ENCODE results near the gene ANGEL2. TPM values are rescaled to one million over a fixed set of nuclear protein-coding genes. Genes with fewer than 3 reads are reported as not detected.

The ANGEL2 gene
- total RNA-seq, 1 experiment from 2014 or later, result 57.4 TPM

GRCh38 chr1:212955098-212955497 lies 60.6 kb downstream of the ANGEL2 start:
- DNase-seq, result no peak
- Histone ChIP-seq H3K27me3 (ENCODE audit: control insufficient read depth, insufficient read depth, low read length) (peaks cover 2% of the 10 kb centered on the region; the same call in 1 of the 2 replicates), H3K36me3 (replicated peaks; ENCODE audit: control insufficient read depth, insufficient read depth, low read length) (peaks cover 50% of the 10 kb centered on the region)

GRCh38 chr1:212954514-212954913 lies 61.2 kb downstream of the ANGEL2 start:
- Histone ChIP-seq H3K4me3 (ENCODE audit: insufficient read depth, low read depth, low read length) (no peak overlapping the region), H3K27me3 (ENCODE audit: control insufficient read depth, insufficient read depth, low read length) (peaks cover 7% of the 10 kb centered on the region), H3K36me3 (replicated peaks; ENCODE audit: control insufficient read depth, insufficient read depth, low read length) (peaks cover 48% of the 10 kb centered on the region)
- no peak for DNase-seq

More at GRCh38 chr1:212955098-212955497, 60.6 kb downstream of the ANGEL2 start:
- no peak overlapping the region for H3K4me3 ChIP-seq (ENCODE audit: insufficient read depth, low read depth, low read length)

- Histone ChIP-seq H3K36me3 (replicated peaks; ENCODE audit: control insufficient read depth, insufficient read depth, low read length) (peaks cover 37% of the 10 kb centered on the region), H3K4me3 (ENCODE audit: insufficient read depth, low read depth, low read length) (no peak overlapping the region)
- no peak for DNase-seq
Observed at GRCh38 chr1:212953321-212953720, 62.3 kb downstream of the ANGEL2 start.

GRCh38 chr1:212952641-212952976 lies 63.1 kb downstream of the ANGEL2 start:
- Histone ChIP-seq H3K4me3 (ENCODE audit: insufficient read depth, low read depth, low read length) (no peak overlapping the region; the same call in 1 of the 2 replicates), H3K27me3 (ENCODE audit: control insufficient read depth, insufficient read depth, low read length) (peaks cover 13% of the 10 kb centered on the region), H3K36me3 (replicated peaks; ENCODE audit: control insufficient read depth, insufficient read depth, low read length) (peaks cover 31% of the 10 kb centered on the region)
- DNase-seq, result no peak

More at GRCh38 chr1:212953321-212953720, 62.3 kb downstream of the ANGEL2 start:
- H3K27me3 ChIP-seq (ENCODE audit: control insufficient read depth, insufficient read depth, low read length), result peaks cover 13% of the 10 kb centered on the region

- Histone ChIP-seq H3K36me3 (replicated peaks; ENCODE audit: control insufficient read depth, insufficient read depth, low read length) (peaks cover 31% of the 10 kb centered on the region), H3K27me3 (ENCODE audit: control insufficient read depth, insufficient read depth, low read length) (peaks cover 13% of the 10 kb centered on the region), H3K4me3 (ENCODE audit: insufficient read depth, low read depth, low read length) (peak overlapping the region; percentile 95)
- no peak for DNase-seq
Observed at GRCh38 chr1:212951947-212952640, 63.6 kb downstream of the ANGEL2 start.

DNA sequence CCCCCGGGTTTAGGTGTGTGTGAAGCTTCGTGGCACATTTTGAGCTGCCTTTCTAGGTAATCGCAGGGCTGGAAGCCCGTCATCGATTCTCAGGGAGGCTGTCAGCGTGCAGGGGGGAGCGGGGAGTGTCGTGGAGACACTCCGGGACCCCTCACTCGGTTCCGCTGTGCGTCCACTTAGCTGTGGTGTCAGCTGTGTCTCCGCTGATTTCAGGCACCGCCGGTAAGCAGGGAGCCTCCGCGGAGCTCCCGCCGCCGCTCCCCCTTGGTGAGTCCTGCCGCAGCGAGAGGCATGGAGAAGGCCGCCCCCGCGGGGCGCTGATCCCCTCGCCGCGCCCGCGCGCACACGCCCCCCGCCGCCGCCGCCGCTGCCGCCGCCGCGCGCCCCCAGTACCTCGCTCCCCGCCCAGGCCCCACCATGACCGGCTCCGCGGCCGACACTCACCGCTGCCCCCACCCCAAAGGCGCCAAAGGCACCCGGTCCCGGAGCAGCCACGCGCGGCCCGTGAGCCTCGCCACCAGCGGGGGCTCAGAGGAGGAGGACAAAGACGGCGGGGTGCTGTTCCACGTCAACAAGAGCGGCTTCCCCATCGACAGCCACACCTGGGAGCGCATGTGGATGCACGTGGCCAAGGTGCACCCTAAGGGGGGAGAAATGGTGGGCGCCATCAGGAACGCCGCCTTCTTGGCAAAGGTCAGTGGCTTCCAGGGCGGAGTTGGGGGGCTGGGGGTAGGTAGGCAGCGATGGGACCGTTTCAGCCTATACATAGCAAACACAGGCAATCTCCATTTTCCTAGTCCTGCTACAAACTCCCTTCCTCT lies 64.3 kb downstream of the ANGEL2 start:
- Histone ChIP-seq H3K27me3 (ENCODE audit: control insufficient read depth, insufficient read depth, low read length) (peaks cover 13% of the 10 kb centered on the region), H3K36me3 (replicated peaks; ENCODE audit: control insufficient read depth, insufficient read depth, low read length) (peaks cover 27% of the 10 kb centered on the region), H3K4me3 (ENCODE audit: insufficient read depth, low read depth, low read length) (peak overlapping the region; percentile 95)
- DNase-seq, result peak; percentile 73

GRCh38 chr1:212950243-212951125 lies 65.2 kb downstream of the ANGEL2 start, which contains the start of gene VASH2:
Gene VASH2, plus strand, starts transcription at chr1:212950541. Its CDS starts 1,002 bp downstream, at chr1:212951543.
- Histone ChIP-seq H3K36me3 (replicated peaks; ENCODE audit: control insufficient read depth, insufficient read depth, low read length) (peaks cover 19% of the 10 kb centered on the region), H3K4me3 (ENCODE audit: insufficient read depth, low read depth, low read length) (peak within 1 kb of the TSS; percentile 95), H3K27me3 (ENCODE audit: control insufficient read depth, insufficient read depth, low read length) (peaks cover 13% of the 10 kb centered on the region)
- peak; percentile 98 for DNase-seq

- Histone ChIP-seq H3K27me3 (ENCODE audit: control insufficient read depth, insufficient read depth, low read length) (peaks cover 13% of the 10 kb centered on the region), H3K4me3 (ENCODE audit: insufficient read depth, low read depth, low read length) (peak overlapping the region; percentile 95), H3K36me3 (replicated peaks; ENCODE audit: control insufficient read depth, insufficient read depth, low read length) (peaks cover 15% of the 10 kb centered on the region)
- no peak for DNase-seq
Observed at GRCh38 chr1:212949771-212950170, 65.9 kb downstream of the ANGEL2 start.

- H3K36me3 ChIP-seq (replicated peaks; ENCODE audit: control insufficient read depth, insufficient read depth, low read length), result peaks cover under 1% of the 10 kb centered on the region
- DNase-seq, result no peak
- no peak overlapping the region for H3K4me3 ChIP-seq (ENCODE audit: insufficient read depth, low read depth, low read length)
- peaks cover 13% of the 10 kb centered on the region for H3K27me3 ChIP-seq (ENCODE audit: control insufficient read depth, insufficient read depth, low read length)
Observed at GRCh38 chr1:212946872-212947271, 68.8 kb downstream of the ANGEL2 start.

DNA sequence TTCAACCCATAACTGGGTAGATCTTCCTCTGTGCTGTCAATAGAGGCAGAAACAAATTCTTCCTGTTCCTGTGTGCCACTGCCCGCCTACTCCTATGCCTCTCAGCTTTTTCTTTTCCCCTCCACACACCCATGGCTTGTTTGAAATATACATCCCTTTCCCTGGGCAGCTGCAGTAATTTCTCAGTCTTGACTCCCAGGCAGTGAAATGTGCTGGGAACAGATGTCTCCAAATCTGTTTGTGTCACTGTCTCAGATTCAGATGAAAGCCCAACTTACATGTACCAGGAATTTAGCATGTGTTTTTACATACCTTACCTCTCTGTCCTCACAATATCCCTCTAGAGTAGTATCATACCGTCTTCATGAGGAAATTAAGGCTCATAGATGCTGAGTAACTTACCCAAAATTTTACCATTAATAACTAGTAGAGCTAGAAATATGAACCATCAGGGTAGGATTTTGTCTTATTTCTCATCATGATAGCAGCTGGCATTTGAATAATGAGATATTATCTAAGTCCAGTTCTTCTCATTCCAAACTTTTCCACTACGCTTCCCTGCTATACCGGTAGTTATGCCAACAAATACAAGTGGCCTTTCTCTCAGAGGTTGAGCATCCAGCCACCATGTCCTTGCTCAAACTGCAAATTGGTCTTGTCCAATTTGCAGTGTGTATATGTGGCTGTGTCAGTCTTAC lies 70.1 kb downstream of the ANGEL2 start:
- H3K36me3 ChIP-seq (replicated peaks; ENCODE audit: control insufficient read depth, insufficient read depth, low read length), result no peaks in the 10 kb centered on the region
- DNase-seq, result no peak
- peaks cover 11% of the 10 kb centered on the region for H3K27me3 ChIP-seq (ENCODE audit: control insufficient read depth, insufficient read depth, low read length)
- H3K4me3 ChIP-seq (ENCODE audit: insufficient read depth, low read depth, low read length), result no peak overlapping the region

DNA sequence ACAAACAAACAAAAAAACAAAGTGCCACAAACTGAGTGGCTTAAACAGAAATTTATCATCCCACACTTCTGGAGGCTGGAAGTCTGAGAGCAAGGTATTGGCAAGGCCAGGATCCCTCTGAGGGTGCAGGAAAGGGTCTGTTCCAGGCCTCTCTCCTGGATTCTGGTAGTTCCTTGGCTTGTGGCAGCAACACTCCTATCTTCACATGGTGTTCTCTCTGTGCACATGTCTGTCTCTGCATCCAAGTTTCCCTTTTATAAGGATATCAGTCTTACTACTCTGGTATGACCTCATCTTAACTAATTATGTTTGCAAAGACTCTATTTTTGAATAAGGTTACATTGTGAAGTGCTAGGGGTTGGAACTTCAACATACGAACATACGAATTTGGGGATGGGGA lies 70.6 kb downstream of the ANGEL2 start:
- H3K4me3 ChIP-seq (ENCODE audit: insufficient read depth, low read depth, low read length), result no peak overlapping the region
- H3K27me3 ChIP-seq (ENCODE audit: control insufficient read depth, insufficient read depth, low read length), result peaks cover 11% of the 10 kb centered on the region
- no peaks in the 10 kb centered on the region for H3K36me3 ChIP-seq (replicated peaks; ENCODE audit: control insufficient read depth, insufficient read depth, low read length)
- DNase-seq, result no peak

- Histone ChIP-seq H3K4me3 (ENCODE audit: insufficient read depth, low read depth, low read length) (no peak overlapping the region), H3K27me3 (ENCODE audit: control insufficient read depth, insufficient read depth, low read length) (peaks cover 4% of the 10 kb centered on the region), H3K36me3 (replicated peaks; ENCODE audit: control insufficient read depth, insufficient read depth, low read length) (no peaks in the 10 kb centered on the region)
- DNase-seq, result no peak
Observed at GRCh38 chr1:212944229-212944901, 71.3 kb downstream of the ANGEL2 start.

GRCh38 chr1:212943393-212943710 lies 72.3 kb downstream of the ANGEL2 start:
- Histone ChIP-seq H3K27me3 (ENCODE audit: control insufficient read depth, insufficient read depth, low read length) (no peaks in the 10 kb centered on the region), H3K4me3 (ENCODE audit: insufficient read depth, low read depth, low read length) (no peak overlapping the region), H3K36me3 (replicated peaks; ENCODE audit: control insufficient read depth, insufficient read depth, low read length) (no peaks in the 10 kb centered on the region)
- DNase-seq, result no peak
